KMS-11 (cell line): Measurements from ENCODE around the gene WDR64.

Experiments used
- H2AFZ ChIP-seq: fragments of 200-600 bp; sonication (generic); 2 replicates; pipeline ENCODE4 v1.6.1; 2016; ENCODE audit warnings: antibody characterized with exemption, mixed run types, low read depth
- H3K27ac ChIP-seq: fragments of 200-600 bp; sonication (generic); 2 replicates; pipeline ENCODE4 v1.6.1; 2016; ENCODE audit warnings: mild to moderate bottlenecking, mixed run types
- H3K27me3 ChIP-seq: fragments of 200-600 bp; sonication (generic); 2 replicates; pipeline ENCODE4 v1.6.1; 2017; ENCODE audit warnings: mild to moderate bottlenecking, low read depth, mixed run types, moderate library complexity; ENCODE audit not compliant: insufficient read depth
- H3K36me3 ChIP-seq: fragments of 200-600 bp; sonication (generic); 2 replicates; pipeline ENCODE4 v1.6.1; 2017; ENCODE audit warnings: mild to moderate bottlenecking, mixed run types; ENCODE audit not compliant: insufficient read depth
- H3K4me1 ChIP-seq: fragments of 200-600 bp; sonication (generic); 2 replicates; pipeline ENCODE4 v1.6.1; 2016; ENCODE audit warnings: mild to moderate bottlenecking, low read depth, mixed run types; ENCODE audit not compliant: poor library complexity, severe bottlenecking
- H3K4me2 ChIP-seq: fragments of 200-600 bp; sonication (generic); 2 replicates; pipeline ENCODE4 v1.7.0; 2016; ENCODE audit warnings: mild to moderate bottlenecking, mixed run types
- H3K4me3 ChIP-seq: fragments of 200-600 bp; sonication (generic); IDR thresholded peaks from 2 replicates; pipeline ENCODE4 v1.6.1; 2017; ENCODE audit warnings: low read depth, low read length, mixed read lengths; ENCODE audit not compliant: insufficient read depth
- H3K79me2 ChIP-seq: fragments of 200-600 bp; sonication (generic); 2 replicates; pipeline ENCODE4 v1.6.1; 2016; ENCODE audit warnings: low read depth, mixed run types; ENCODE audit not compliant: insufficient read depth
- H3K9ac ChIP-seq: fragments of 200-600 bp; sonication (generic); 2 replicates; pipeline ENCODE4 v1.6.1; 2016; ENCODE audit warnings: mild to moderate bottlenecking, mixed run types
- H4K20me1 ChIP-seq: fragments of 200-600 bp; sonication (generic); 2 replicates; pipeline ENCODE4 v1.6.1; 2016; ENCODE audit warnings: mild to moderate bottlenecking, mixed run types; ENCODE audit not compliant: insufficient read depth
- TF ChIP-seq, protein P1 (sequence below): fragments of 200-600 bp; sonication (generic); conservative IDR thresholded peaks from 2 replicates; pipeline ENCODE4 v1.6.1; 2017; ENCODE audit warnings: low read depth, mild to moderate bottlenecking, antibody characterized with exemption, low read length, moderate library complexity, mixed read lengths

WDR64 gene

DNA sequence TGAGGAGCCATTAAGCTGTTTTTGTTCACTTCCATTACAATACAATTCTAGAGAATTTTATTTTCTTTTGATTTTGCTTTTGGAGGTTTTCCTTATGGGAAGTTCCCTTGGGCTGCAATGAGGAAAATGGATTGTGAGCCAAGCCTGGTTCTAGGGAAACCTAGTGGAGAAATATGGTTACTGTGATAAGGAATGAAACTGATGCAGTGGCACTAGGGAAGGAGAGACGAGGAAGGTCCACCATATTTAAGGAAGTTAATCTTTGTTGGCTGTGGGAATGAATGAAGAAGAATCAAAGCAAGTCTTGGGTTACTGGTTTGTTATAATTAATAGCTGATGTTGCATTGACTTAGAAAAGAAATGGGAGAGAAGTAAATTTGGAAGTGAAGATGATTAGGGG is 40.3 kb upstream of the WDR64 start:
- Histone ChIP-seq H4K20me1 (no peaks in the 10 kb centered on the region), H3K4me3 (no peak overlapping the region), H3K4me1 (peaks cover 37% of the 10 kb centered on the region), H3K9ac (no peak overlapping the region), H3K4me2 (no peak overlapping the region), H3K79me2 (no peaks in the 10 kb centered on the region), H3K36me3 (no peaks in the 10 kb centered on the region), H3K27me3 (no peaks in the 10 kb centered on the region), H2AFZ (no peak overlapping the region), H3K27ac (no peak overlapping the region)
- TF ChIP-seq, protein P1, sequence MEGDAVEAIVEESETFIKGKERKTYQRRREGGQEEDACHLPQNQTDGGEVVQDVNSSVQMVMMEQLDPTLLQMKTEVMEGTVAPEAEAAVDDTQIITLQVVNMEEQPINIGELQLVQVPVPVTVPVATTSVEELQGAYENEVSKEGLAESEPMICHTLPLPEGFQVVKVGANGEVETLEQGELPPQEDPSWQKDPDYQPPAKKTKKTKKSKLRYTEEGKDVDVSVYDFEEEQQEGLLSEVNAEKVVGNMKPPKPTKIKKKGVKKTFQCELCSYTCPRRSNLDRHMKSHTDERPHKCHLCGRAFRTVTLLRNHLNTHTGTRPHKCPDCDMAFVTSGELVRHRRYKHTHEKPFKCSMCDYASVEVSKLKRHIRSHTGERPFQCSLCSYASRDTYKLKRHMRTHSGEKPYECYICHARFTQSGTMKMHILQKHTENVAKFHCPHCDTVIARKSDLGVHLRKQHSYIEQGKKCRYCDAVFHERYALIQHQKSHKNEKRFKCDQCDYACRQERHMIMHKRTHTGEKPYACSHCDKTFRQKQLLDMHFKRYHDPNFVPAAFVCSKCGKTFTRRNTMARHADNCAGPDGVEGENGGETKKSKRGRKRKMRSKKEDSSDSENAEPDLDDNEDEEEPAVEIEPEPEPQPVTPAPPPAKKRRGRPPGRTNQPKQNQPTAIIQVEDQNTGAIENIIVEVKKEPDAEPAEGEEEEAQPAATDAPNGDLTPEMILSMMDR = no peak

- no peak overlapping the region for H2AFZ ChIP-seq
- no peak overlapping the region for H3K4me3 ChIP-seq
- no peaks in the 10 kb centered on the region for H3K27me3 ChIP-seq
- TF ChIP-seq, protein P1 = no peak
- no peaks in the 10 kb centered on the region for H4K20me1 ChIP-seq
- no peaks in the 10 kb centered on the region for H3K36me3 ChIP-seq
- H3K27ac ChIP-seq = no peak overlapping the region
- no peaks in the 10 kb centered on the region for H3K79me2 ChIP-seq
- H3K4me1 ChIP-seq = peaks cover 37% of the 10 kb centered on the region
- no peak overlapping the region for H3K9ac ChIP-seq
- H3K4me2 ChIP-seq = no peak overlapping the region
Measured at GRCh38 chr1:241612533-241613477, 39.3 kb upstream of the WDR64 start.

GRCh38 chr1:241614144-241614543 is 37.9 kb upstream of the WDR64 start:
- Histone ChIP-seq H2AFZ (no peak overlapping the region), H3K79me2 (no peaks in the 10 kb centered on the region), H3K4me2 (0 out of 2 replicates have a peak overlapping the region, but pooled peaks have one; percentile 15), H3K27ac (peak overlapping the region; percentile 31), H3K4me3 (no peak overlapping the region), H3K27me3 (no peaks in the 10 kb centered on the region), H3K9ac (no peak overlapping the region), H4K20me1 (no peaks in the 10 kb centered on the region), H3K36me3 (no peaks in the 10 kb centered on the region), H3K4me1 (peaks cover 37% of the 10 kb centered on the region)
- TF ChIP-seq, protein P1 = no peak

GRCh38 chr1:241614572-241614971 is 37.5 kb upstream of the WDR64 start:
- H3K4me2 ChIP-seq = 0 out of 2 replicates have a peak overlapping the region, but pooled peaks have one; percentile 15
- H3K36me3 ChIP-seq = no peaks in the 10 kb centered on the region
- peaks cover 37% of the 10 kb centered on the region for H3K4me1 ChIP-seq
- peak overlapping the region; percentile 31 for H3K27ac ChIP-seq
- H3K27me3 ChIP-seq = no peaks in the 10 kb centered on the region
- TF ChIP-seq, protein P1 = no peak
- H3K9ac ChIP-seq = no peak overlapping the region
- H4K20me1 ChIP-seq = no peaks in the 10 kb centered on the region
- no peaks in the 10 kb centered on the region for H3K79me2 ChIP-seq
- no peak overlapping the region for H3K4me3 ChIP-seq
- no peak overlapping the region for H2AFZ ChIP-seq
